ENCODE results near the gene CHEK1.

DNA sequence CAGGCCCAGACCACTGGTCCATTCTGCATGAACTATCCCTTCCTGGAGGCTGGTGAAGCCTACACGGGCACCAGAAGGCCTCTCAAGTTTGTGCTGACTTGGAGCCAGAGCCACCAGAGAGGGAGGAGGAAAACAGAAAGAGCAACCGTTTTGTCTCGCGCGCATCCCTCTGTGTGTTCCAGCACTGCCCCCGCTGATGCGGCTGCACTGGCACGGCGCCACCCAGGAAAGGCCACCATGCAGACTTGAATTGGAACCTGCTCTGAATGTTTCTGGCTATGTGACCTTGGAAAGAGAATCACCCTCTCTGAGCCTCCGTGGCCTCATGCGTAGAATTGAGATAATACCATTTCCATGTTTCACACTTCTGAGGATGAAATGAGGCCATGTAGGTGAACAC lies 63.1 kb downstream of the CHEK1 start:
- TF ChIP-seq PHF8 (conservative IDR thresholded peaks at IDR 0.05; ENCODE audit: low read depth, low read length) (no peak), TEAD4 (IDR thresholded peaks at IDR 0.05; ENCODE audit: low read depth, low read length) (no peak), HDAC2 (IDR thresholded peaks at IDR 0.05; ENCODE audit: borderline replicate concordance in 1 of 2, low read depth in 2 of 2, low read length in 2 of 2) (no peak), CREB1 (IDR thresholded peaks at IDR 0.05) (no peak), CTCF (IDR thresholded peaks at IDR 0.05; ENCODE audit: control extremely low read depth in 1 of 3, insufficient read depth in 1 of 3, low read depth in 1 of 3, low read length in 3 of 3) (no peak), CEBPB (IDR thresholded peaks at IDR 0.05; ENCODE audit: low read depth, low read length) (no peak)
